OCI-LY3 (cell line): ENCODE data around the gene ERF.

ENCODE experiments used
- H2AFZ ChIP-seq: fragments of 200-600, 300-600 bp; shearing (Covaris generic); 2 replicates; pipeline ENCODE4 v1.6.0; 2014; ENCODE audit warnings: antibody characterized with exemption, low read depth, low read length
- H3K27ac ChIP-seq: fragments of 200-600, 300-600 bp; sonication (generic); 2 replicates; pipeline ENCODE4 v1.5.1; 2014; ENCODE audit warnings: mild to moderate bottlenecking, low read length, moderate library complexity, mixed read lengths
- H3K27me3 ChIP-seq: fragments of 200-600, 300-600 bp; sonication (generic); 2 replicates; pipeline ENCODE4 v1.6.1; 2014; ENCODE audit warnings: low read depth, low read length, mixed read lengths
- H3K36me3 ChIP-seq: fragments of 200-600, 300-600 bp; sonication (generic); replicated peaks from 2 replicates; pipeline ENCODE3; 2014; ENCODE audit warnings: low read depth, low read length, mixed read lengths
- H3K4me1 ChIP-seq: fragments of 300-600, 200-600 bp; sonication (generic); 2 replicates; pipeline ENCODE4 v1.6.1; 2014; ENCODE audit warnings: low read length, mixed read lengths
- H3K4me2 ChIP-seq: fragments of 200-600, 300-600 bp; sonication (generic); 2 replicates; pipeline ENCODE4 v1.6.1; 2014; ENCODE audit warnings: low read length, mixed read lengths
- H3K4me3 ChIP-seq: fragments of 300-600, 200-600 bp; sonication (generic); 2 replicates; pipeline ENCODE4 v1.5.1; 2014; ENCODE audit warnings: antibody characterized with exemption, mild to moderate bottlenecking, low read length, moderate library complexity
- H3K79me2 ChIP-seq: fragments of 300-600, 200-600 bp; shearing (Covaris generic); 2 replicates; pipeline ENCODE4 v1.6.1; 2014; ENCODE audit warnings: mild to moderate bottlenecking, low read length, mixed read lengths
- H3K9ac ChIP-seq: fragments of 300-600, 200-600 bp; shearing (Covaris generic); 2 replicates; pipeline ENCODE4 v1.6.0; 2014; ENCODE audit warnings: mild to moderate bottlenecking, low read length, moderate library complexity
- H3K9me3 ChIP-seq: fragments of 200-600, 300-600 bp; shearing (Covaris generic); 2 replicates; pipeline ENCODE4 v1.6.1; 2014; ENCODE audit warnings: low read length, mixed read lengths; ENCODE audit not compliant: insufficient read depth
- H4K20me1 ChIP-seq: fragments of 200-600, 300-600 bp; sonication (generic); 2 replicates; pipeline ENCODE4 v1.6.1; 2016; ENCODE audit warnings: low read length, mixed read lengths; ENCODE audit not compliant: insufficient read depth
- EZH2phosphoT487 ChIP-seq: fragments of 200-600 bp; shearing (Covaris generic); IDR thresholded peaks from 2 replicates; pipeline ENCODE4 v1.6.1; 2018; ENCODE audit warnings: antibody characterized with exemption, mixed run types, low read depth
- TF ChIP-seq, protein P1 (sequence below): fragments of 200-600, 300-600 bp; sonication (generic); IDR thresholded peaks from 2 replicates; pipeline ENCODE4 v1.5.1; 2014; ENCODE audit warnings: antibody characterized with exemption, low read length, low read depth

The ERF gene

DNA sequence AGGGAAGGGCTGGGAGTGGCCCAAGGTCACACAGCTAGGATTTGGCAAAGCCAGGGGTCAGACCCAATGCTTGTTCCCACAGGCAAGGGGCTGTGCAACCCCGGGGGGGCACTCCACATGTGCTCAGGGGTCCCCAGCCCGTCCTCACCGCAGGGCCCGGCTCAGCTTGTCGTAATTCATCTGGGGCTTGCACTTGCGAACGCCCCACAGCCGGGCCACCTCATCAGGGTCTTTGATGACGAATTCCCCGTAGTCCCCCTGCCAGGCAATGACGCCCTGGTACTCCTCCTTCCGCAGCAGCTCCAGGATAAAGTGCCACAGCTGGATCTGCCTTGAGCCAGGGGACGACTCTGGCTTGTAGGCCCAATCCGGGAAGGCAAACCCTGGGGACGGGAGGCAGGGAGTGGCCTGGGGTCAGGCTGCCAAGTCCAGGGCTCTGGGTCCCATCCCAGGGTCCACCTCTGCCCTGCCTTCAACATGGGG is 4.7 kb downstream of the ERF start:
- no peak overlapping the region for H3K4me2 ChIP-seq
- no peak overlapping the region for H3K9ac ChIP-seq
- TF ChIP-seq EZH2phosphoT487, result no peak
- TF ChIP-seq, protein P1, sequence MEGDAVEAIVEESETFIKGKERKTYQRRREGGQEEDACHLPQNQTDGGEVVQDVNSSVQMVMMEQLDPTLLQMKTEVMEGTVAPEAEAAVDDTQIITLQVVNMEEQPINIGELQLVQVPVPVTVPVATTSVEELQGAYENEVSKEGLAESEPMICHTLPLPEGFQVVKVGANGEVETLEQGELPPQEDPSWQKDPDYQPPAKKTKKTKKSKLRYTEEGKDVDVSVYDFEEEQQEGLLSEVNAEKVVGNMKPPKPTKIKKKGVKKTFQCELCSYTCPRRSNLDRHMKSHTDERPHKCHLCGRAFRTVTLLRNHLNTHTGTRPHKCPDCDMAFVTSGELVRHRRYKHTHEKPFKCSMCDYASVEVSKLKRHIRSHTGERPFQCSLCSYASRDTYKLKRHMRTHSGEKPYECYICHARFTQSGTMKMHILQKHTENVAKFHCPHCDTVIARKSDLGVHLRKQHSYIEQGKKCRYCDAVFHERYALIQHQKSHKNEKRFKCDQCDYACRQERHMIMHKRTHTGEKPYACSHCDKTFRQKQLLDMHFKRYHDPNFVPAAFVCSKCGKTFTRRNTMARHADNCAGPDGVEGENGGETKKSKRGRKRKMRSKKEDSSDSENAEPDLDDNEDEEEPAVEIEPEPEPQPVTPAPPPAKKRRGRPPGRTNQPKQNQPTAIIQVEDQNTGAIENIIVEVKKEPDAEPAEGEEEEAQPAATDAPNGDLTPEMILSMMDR, result no peak
- peaks cover 26% of the 10 kb centered on the region for H3K4me1 ChIP-seq
- H3K36me3 ChIP-seq, result peaks cover 17% of the 10 kb centered on the region
- H3K79me2 ChIP-seq, result peaks cover 55% of the 10 kb centered on the region
- H4K20me1 ChIP-seq, result peaks cover 31% of the 10 kb centered on the region
- H3K9me3 ChIP-seq, result no peaks in the 10 kb centered on the region
- H3K27ac ChIP-seq, result no peak overlapping the region
- no peaks in the 10 kb centered on the region for H3K27me3 ChIP-seq
- H3K4me3 ChIP-seq, result no peak overlapping the region
- no peak overlapping the region for H2AFZ ChIP-seq

DNA sequence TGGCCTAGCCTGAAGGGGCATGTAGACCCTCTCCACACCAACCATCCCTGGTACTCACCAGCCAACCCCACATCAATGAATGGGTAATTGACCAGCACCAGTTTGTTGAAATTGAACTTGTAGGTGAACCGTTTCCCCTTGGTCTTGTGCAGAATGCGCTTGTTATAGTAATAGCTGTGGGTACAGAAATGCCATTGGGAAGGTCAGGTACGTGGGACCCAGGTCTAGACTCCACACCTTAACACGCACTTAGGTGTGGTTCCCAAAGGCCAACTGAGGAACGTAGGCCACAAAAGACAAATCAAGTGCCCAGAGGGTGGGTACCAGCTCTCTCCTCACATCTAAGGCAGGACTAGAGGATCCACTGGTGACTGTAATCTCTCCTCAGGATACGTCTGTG is 5.2 kb downstream of the ERF start:
- Histone ChIP-seq H2AFZ (no peak overlapping the region), H3K9me3 (no peaks in the 10 kb centered on the region), H3K36me3 (peaks cover 17% of the 10 kb centered on the region), H3K27ac (no peak overlapping the region), H3K4me2 (no peak overlapping the region), H3K4me3 (no peak overlapping the region), H3K79me2 (peaks cover 53% of the 10 kb centered on the region), H3K9ac (no peak overlapping the region), H3K27me3 (no peaks in the 10 kb centered on the region), H4K20me1 (peaks cover 31% of the 10 kb centered on the region), H3K4me1 (peaks cover 31% of the 10 kb centered on the region)
- TF ChIP-seq, protein P1, result no peak
- TF ChIP-seq EZH2phosphoT487, result no peak

DNA sequence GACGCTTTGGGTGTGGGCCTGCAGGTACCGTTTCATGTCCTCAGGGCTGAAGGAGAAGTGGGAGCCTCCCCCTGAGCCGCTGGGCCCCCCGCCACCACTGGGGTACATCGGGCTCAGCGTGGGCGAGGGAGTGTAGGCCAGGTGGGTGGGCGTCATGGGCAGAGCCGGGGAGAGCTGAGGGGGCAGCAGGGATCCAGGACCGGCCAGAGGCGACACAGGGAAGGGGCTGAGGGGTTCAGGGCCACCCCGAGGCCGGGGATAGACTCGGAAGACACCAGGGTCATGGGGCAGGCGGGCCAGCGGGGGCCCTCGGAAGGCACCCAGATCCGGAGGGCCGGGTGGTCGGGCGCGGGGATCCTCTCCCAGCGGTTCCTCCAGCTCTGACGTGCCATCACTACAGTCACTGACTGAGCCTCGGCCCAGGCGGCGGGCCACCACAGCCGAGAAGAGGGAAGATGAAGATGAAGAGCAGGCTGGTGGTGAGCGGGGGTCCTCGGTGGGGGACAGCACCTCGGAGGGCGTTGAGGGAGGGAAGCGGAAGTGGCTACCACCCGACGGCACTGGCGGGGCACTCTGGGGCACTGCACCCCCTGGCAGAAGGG is 5.7 kb downstream of the ERF start:
- Histone ChIP-seq H2AFZ (no peak overlapping the region), H3K9me3 (no peaks in the 10 kb centered on the region), H3K4me2 (no peak overlapping the region), H3K27ac (no peak overlapping the region), H3K4me1 (peaks cover 31% of the 10 kb centered on the region), H4K20me1 (peaks cover 31% of the 10 kb centered on the region), H3K36me3 (peaks cover 17% of the 10 kb centered on the region), H3K4me3 (no peak overlapping the region), H3K79me2 (peaks cover 48% of the 10 kb centered on the region), H3K27me3 (no peaks in the 10 kb centered on the region), H3K9ac (no peak overlapping the region)
- TF ChIP-seq EZH2phosphoT487, result no peak
- TF ChIP-seq, protein P1, result no peak

DNA sequence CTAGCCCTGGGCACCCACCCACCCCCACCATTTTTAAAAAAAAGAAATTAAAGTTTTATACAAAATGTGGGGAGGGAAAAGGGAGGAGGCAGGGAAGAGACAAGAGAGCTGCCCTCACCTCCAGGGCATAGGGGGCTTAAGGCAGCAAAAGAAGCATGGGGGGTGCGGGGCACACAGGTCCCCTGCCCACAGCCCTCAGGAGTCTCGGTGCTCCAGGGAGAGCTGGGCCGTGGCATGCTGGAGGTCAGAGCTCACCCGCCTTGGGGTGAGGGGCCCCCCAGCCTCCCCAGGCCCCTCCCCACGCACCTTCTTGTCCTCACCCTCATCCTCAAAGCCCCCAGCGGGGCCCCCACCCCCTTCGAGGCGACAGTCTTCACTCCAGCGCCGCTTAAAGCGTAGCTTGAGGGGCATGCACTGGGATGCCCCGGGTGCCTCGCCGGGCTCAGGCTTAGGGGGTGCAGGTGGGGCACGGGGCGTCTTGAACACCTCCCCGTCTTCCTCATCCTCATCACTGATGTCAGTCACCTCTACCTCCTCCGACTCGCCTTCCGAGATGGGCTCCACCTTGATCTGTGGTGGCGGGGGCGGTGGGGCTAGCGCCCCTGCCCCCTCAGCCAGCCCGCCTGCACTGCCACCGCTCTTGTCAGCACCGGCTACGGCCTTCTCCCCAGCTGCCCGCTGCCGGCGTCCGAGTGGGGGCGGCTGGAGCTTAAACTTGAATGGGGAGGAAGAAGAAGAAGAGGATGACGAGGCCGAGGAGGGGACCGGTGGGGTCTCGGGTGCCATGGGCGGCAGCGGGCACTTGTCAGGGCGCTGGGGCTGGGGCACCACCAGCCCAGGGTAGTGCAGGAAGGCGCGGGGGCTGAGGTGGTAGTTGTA is 6.4 kb downstream of the ERF start:
- Histone ChIP-seq H3K4me2 (no peak overlapping the region), H3K79me2 (peaks cover 48% of the 10 kb centered on the region), H3K9me3 (no peaks in the 10 kb centered on the region), H2AFZ (no peak overlapping the region), H3K36me3 (peaks cover 17% of the 10 kb centered on the region), H4K20me1 (peaks cover 31% of the 10 kb centered on the region), H3K4me3 (no peak overlapping the region), H3K4me1 (peaks cover 31% of the 10 kb centered on the region), H3K9ac (no peak overlapping the region), H3K27me3 (no peaks in the 10 kb centered on the region), H3K27ac (no peak overlapping the region)
- TF ChIP-seq, protein P1, result no peak
- TF ChIP-seq EZH2phosphoT487, result no peak
